22Rv1 (cell line): ENCODE data around the gene ACTR3.

ENCODE experiments used
- ZFX ChIP-seq: fragments of 450-650 bp; IDR thresholded peaks from 2 replicates; pipeline ENCODE4 v1.6.1; 2017; ENCODE audit warnings: antibody characterized with exemption, borderline replicate concordance
- TF ChIP-seq, protein P1 (sequence below): fragments of 450-650 bp; IDR thresholded peaks from 2 replicates; pipeline ENCODE4 v1.5.1; 2017; ENCODE audit warnings: mild to moderate bottlenecking

DNA sequence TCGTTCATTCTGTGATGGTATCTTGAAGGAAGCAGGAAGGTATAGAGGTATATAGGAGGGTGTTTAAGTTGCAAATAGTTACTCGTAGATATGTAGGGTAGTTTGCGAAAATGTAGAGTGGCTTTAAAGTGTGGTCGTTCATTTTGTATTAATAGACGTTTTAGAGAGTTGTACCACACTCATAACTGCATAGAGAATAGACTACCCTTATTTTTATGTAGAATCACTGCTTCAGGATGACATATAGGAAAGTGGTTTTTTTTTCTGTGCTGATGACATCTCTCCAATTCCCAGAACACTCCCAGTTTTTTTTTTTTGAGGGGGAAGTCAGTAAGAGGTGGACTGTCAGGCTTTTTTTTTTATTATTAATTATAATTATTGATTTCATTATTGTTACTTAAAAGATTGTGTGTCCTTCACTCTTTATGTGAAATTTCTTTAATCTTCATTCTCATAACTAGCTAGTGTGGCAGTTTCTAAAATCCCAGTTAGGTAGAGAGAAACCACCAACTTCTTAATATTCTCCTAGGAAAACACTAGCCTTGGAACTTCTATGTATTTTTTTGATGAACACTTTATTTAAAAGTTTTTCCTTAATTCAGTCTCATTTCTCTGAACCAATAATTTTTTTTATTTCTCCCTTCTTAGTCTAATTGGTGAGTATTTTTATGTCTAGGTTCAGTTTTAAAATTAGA is 1.5 kb downstream of the ACTR3 start:
- TF ChIP-seq, protein P1, sequence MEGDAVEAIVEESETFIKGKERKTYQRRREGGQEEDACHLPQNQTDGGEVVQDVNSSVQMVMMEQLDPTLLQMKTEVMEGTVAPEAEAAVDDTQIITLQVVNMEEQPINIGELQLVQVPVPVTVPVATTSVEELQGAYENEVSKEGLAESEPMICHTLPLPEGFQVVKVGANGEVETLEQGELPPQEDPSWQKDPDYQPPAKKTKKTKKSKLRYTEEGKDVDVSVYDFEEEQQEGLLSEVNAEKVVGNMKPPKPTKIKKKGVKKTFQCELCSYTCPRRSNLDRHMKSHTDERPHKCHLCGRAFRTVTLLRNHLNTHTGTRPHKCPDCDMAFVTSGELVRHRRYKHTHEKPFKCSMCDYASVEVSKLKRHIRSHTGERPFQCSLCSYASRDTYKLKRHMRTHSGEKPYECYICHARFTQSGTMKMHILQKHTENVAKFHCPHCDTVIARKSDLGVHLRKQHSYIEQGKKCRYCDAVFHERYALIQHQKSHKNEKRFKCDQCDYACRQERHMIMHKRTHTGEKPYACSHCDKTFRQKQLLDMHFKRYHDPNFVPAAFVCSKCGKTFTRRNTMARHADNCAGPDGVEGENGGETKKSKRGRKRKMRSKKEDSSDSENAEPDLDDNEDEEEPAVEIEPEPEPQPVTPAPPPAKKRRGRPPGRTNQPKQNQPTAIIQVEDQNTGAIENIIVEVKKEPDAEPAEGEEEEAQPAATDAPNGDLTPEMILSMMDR, result no peak
- TF ChIP-seq ZFX, result no peak
